Skin epidermis (tissue), 12 donors: Measurements from ENCODE around the gene SLC17A1.
"Not testable (repeated sequence)": the region's sequence is repeated elsewhere in the genome, so short reads cannot be mapped to it uniquely, and the experiment has no call there.

ENCODE experiments used
- H3K27ac ChIP-seq, 21 experiments: fragments of 200-600 bp; sonication (generic) in 11 of 21; one replicate each; pipeline ENCODE4 v1.5.0; 2020; ENCODE audit warnings: mild to moderate bottlenecking in 3 of 21, inconsistent platforms in 2 of 21, moderate library complexity in 2 of 21
- H3K4me3 ChIP-seq, 7 experiments: fragments of 200-600 bp; sonication (generic) in 2 of 7; one replicate each; pipeline ENCODE4 v1.5.0; 2020; ENCODE audit warnings: inconsistent platforms in 2 of 7, mild to moderate bottlenecking in 2 of 7, moderate library complexity in 1 of 7

Gene SLC17A1

GRCh38 chr6:25764611-25765010, 67.2 kb downstream of the SLC17A1 start:
- H3K4me3 ChIP-seq: no peak overlapping the region
- no peak overlapping the region for H3K27ac ChIP-seq

GRCh38 chr6:25757936-25758642, 73.8 kb downstream of the SLC17A1 start:
- Histone ChIP-seq H3K27ac (no peak overlapping the region), H3K4me3 (no peak overlapping the region)

- Histone ChIP-seq H3K27ac (no peak overlapping the region), H3K4me3 (no peak overlapping the region)
Measured at GRCh38 chr6:25756382-25757363, 75.2 kb downstream of the SLC17A1 start.

GRCh38 chr6:25755483-25755882, 76.4 kb downstream of the SLC17A1 start:
- H3K4me3 ChIP-seq: no peak overlapping the region

GRCh38 chr6:25754535-25754934, 77.3 kb downstream of the SLC17A1 start, which contains the start of gene SLC17A4:
SLC17A4 (plus strand) TSS chr6:25754742; CDS start chr6:25761963, 7,221 bp downstream.
- Histone ChIP-seq H3K27ac (no peak within 1 kb of the TSS), H3K4me3 (no peak within 1 kb of the TSS)

More at GRCh38 chr6:25755483-25755882, 76.4 kb downstream of the SLC17A1 start:
- H3K27ac ChIP-seq: no peak overlapping the region

DNA sequence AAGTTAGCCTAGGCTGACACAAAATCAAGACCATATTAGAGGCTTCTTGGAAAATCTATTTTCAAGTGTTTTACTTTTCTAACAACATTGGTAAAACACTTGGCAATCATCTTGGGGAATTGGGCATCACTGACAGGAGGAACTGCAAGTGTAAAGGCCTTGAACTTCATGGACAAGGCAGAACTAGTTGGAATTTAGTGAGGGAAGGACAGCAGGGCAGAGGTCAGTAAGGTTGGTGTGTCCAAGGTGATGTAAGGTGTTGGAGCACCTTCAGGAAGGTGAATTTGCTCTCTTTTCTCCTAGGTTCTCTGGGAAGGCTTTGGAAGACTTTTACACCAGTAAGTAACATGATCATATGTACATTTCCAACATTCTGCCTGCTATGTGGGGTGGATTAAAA, 78.8 kb downstream of the SLC17A1 start:
- Histone ChIP-seq H3K27ac (no peak overlapping the region), H3K4me3 (no peak overlapping the region)

DNA sequence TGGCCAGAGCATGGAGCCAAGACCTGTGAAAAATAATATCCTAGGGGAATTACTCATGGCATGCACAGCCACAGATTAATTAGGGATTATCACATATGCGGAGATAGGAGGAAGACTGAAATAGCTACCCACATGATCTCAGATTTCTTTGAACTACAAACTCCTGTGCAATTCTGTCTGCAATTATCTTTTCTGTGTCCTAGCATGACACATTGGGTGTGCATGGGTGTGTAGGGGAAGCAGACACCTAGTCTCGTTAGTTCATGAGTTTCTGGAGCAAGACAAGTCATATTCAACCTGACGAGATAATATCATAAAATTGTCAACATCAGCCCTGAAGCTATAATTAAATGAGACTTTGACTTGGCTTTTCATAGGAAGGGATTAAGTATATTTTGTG, 80.9 kb downstream of the SLC17A1 start:
- H3K27ac ChIP-seq: no peak overlapping the region
- H3K4me3 ChIP-seq: no peak overlapping the region

- H3K4me3 ChIP-seq: no peak overlapping the region
- no peak overlapping the region for H3K27ac ChIP-seq
Measured at GRCh38 chr6:25749837-25750236, 82.0 kb downstream of the SLC17A1 start.

- H3K27ac ChIP-seq, H3K4me3 ChIP-seq: not testable (repeated sequence)
Measured at GRCh38 chr6:25748601-25749517, 83.0 kb downstream of the SLC17A1 start.

DNA sequence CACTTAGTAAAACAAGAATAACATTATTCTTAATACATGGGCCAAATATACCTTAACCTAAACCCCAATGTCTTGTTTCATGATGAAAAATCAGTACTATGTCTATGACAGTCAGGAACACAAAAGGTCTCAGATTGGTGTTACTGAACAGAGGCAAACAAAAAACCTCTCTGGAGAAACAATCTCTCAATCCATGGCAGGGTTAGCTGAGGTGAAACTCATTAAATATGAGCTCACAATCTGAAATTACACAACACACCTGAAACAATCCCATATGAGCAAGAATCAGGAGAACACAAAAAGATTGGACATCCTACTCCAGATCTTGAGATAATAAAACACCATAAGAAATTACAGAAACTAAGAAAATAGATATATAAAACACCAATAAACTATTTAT, 83.8 kb downstream of the SLC17A1 start:
- H3K27ac ChIP-seq: no peak overlapping the region
- no peak overlapping the region for H3K4me3 ChIP-seq

GRCh38 chr6:25747477-25747876, 84.4 kb downstream of the SLC17A1 start:
- Histone ChIP-seq H3K4me3 (no peak overlapping the region), H3K27ac (no peak overlapping the region)

DNA sequence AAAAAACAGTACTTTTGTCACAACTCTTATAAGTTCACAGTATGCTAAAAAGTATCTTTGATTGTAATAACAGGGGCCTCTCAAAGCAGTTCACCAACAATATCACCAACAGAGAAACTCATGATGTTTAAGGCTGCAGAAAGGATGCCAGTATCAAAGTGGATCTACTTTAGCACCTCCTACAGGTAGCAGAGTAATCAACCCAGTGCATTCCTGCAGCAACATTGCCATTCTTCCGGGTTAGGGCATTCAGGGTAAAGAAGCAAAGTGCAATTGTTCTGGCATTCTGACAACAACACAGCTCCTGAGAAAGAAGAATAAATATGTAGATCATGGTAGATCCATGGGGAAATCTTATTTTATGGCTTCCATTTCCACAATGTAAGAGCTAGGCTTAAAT, 84.9 kb downstream of the SLC17A1 start:
- Histone ChIP-seq H3K27ac (no peak overlapping the region), H3K4me3 (no peak overlapping the region)

GRCh38 chr6:25745836-25746235, 86.0 kb downstream of the SLC17A1 start:
- Histone ChIP-seq H3K4me3 (no peak overlapping the region), H3K27ac (no peak overlapping the region)

DNA sequence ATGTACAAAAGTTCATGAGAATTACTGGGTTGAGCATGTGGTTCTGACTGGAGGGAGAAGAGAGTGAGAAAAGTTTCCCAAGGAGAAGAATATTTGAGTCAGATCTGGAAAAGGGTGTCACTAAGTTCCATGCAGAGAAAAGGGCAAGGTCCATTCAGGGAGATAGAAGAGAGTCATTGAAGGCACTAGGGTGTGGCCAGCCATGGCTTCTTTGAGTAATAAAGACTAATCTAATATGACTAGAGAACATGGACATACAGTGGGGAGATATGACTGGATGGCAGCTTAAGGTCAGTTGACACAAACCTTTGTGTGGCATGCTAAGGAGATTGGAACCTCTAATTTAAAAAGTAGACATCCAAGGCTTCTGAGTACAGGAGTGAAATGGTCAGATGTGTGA, 88.0 kb downstream of the SLC17A1 start:
- Histone ChIP-seq H3K4me3 (no peak overlapping the region), H3K27ac (no peak overlapping the region)

DNA sequence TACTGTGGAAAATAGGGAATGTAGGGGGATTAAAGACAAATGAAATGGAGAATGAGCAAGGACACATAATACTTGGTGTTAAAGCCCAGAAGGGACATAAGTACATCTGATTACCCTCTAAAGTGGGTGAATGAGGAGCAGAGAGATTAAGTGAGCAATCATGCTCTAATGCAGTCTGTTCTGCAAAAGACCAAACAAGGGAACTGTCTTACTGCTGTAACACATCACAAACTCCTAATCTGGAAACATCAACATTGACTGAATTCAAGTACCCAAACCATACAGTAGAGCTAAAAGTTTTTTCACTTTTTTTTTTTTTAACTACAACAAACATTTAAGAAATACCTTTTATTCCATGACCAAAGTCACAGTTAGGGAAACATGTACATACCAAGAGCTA, 96.6 kb downstream of the SLC17A1 start:
- Histone ChIP-seq H3K27ac (no peak overlapping the region), H3K4me3 (no peak overlapping the region)
